DMS53 treated with DMSO at 0.1 percent for 48 hours (cell line): ENCODE data around the gene KRTAP10-8.
"Not testable (repeated sequence)": the region's sequence is repeated elsewhere in the genome, so short reads cannot be mapped to it uniquely, and the experiment has no call there.

ENCODE experiments used
- DNase-seq: peaks from one replicate; lab custom pipeline; 2025; ENCODE audit not compliant: unreplicated experiment; lab: John Stamatoyannopoulos, UW

The KRTAP10-8 gene

DNA sequence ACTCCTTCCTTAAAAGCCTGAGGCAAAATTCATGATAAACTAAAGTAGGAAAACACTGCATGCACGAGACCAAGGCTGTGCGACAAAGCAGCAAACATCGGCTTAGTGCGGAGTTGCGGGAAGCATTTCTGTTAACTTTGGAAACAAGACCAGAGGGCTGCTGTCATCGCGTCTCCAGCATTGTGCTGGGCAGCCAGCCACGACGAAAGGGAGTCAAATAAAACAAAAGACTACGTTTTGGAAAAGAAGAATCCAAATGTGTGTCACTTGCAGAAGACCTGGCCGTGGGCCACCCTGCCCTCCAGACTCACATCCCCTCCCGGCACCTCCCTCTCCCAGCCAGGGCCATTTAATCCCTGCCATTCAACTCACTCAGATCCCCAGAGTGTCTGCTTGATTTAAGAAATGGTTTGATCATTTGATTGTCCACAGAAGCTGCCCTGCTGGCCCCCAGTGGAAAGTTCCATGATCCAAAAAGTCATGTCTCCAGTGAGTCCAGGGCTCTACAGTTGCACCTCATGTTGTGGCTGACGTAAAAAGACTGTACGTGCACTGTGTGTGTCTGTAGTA is 31.9 kb downstream of the KRTAP10-8 start:
- no peak for DNase-seq

DNA sequence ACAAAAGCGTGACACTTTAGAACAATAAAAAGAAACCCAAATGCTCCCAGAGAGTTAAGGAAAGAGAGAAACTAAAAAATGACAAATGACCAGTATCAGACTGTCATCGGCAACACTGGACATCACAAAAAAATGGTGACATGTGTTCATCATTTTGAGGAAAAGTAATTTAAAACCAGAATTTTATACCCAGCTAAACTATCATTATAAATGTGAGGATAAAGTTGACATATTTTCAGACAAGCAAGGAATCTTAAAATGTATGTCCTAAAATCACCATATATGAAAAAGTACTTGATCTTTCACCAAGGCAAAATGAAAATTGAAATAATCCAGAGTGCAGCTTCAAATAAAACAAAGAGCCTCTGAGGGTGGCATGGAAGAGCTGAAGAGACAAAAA is 33.0 kb downstream of the KRTAP10-8 start:
- no peak for DNase-seq

DNA sequence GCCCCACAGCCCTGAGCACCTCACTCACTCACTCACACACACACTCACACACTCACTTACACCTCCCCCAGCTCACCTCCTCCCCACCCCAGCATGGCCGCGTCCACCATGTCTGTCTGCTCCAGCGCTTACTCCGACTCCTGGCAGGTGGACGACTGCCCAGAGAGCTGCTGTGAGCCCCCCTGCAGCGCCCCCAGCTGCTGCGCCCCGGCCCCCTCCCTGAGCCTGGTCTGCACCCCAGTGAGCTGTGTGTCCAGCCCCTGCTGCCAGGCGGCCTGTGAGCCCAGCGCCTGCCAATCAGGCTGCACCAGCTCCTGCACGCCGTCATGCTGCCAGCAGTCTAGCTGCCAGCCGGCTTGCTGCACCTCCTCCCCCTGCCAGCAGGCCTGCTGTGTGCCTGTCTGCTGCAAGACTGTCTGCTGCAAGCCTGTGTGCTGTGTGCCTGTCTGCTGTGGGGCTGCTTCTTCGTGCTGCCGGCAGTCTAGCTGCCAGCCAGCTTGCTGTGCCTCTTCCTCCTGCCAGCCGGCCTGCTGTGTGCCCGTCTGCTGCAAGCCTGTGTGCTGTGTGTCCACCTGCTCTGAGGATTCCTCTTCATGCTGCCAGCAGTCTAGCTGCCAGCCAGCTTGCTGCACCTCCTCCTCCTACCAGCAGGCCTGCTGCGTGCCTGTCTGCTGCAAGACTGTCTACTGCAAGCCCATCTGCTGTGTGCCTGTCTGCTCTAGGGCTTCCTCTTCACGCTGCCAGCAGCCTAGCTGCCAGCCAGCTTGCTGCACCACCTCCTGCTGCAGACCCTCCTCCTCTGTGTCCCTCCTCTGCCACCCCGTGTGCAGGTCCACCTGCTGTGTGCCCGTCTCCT is 34.7 kb downstream of the KRTAP10-8 start, which contains the start of gene KRTAP10-11:
KRTAP10-11 (plus strand) TSS at position 49 of the 856 bp plus-strand sequence; CDS start at position 94, 45 bp downstream.
- DNase-seq, result not testable (repeated sequence)

DNA sequence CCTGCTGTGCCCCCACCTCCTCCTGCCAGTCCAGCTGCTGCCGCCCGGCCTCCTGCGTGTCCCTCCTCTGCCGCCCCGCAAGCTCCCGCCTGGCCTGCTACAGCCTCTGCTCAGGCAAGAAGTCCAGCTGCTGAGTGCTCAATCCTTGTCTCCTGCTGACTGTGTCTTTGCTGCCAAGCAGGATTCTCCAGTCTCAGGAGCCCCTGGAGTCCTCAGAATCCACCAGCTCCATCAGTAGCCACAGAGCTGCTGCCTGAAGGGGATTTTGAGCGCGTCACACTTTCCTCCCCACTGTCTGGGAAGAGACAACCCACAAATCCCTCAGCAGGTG is 35.3 kb downstream of the KRTAP10-8 start:
- no peak for DNase-seq

DNA sequence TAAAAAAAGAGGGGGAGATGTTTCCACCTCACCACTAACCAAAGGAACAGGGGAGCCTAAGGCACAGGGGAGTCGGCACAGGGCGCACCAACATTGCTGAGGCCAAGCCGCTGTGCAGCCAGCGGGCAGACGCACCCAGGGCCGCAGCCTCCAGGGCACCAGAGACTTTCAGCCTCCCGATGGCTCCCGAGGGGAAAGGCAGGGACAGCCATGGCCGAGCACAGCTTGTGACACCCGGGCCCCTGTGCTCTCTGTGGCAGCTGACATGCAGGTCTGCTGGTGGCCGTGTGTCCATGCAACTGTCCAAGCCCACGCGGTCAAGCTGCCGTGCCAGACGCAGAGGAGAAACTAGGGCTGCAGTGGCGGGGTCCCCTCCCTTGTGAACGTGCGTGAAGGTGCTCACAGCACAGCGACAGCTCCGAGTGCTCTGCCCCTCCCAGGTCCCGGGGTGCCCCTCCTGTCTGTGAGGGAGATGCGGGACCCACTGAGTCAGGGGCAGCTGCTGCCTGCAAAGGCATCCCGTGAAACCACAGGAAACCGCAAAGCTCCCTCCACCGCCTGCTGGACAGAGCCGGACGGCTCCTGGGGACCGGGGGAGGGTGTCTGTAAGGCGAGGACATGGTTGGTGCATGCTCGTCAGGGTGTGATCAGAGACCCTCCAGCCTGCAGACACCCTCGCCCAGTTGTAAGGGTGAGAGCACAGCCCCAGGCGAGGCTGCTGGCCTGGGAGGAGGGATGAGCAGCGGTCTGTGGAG is 36.9 kb downstream of the KRTAP10-8 start:
- DNase-seq, result no peak

DNA sequence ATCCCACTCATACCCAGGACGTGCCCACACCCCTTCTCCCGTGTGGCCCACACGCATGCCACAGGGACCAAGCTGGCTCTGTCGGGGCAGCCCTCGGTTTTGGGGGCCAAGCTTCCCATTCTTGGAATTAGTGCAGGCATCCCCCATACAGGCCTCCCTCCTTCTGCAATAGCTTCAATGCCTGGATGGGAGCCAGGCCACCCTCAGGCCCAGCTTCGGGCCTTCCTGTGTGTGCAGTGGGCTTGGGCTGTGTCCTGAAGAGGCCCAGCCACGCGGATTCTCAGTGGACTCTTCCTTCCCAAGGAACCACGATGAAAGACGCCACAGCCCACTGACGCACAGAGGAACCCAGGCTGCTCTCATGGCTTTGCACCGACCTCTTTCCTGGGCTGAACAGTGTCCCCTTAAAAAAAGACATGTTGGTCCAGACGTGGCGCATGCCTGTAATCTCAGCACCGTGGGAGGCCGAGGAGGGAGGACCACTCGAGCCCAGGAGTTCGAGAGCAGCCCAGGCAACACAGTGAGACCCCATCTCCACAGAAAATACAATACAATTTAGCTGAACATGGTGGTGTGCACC is 37.7 kb downstream of the KRTAP10-8 start:
- no peak for DNase-seq

DNA sequence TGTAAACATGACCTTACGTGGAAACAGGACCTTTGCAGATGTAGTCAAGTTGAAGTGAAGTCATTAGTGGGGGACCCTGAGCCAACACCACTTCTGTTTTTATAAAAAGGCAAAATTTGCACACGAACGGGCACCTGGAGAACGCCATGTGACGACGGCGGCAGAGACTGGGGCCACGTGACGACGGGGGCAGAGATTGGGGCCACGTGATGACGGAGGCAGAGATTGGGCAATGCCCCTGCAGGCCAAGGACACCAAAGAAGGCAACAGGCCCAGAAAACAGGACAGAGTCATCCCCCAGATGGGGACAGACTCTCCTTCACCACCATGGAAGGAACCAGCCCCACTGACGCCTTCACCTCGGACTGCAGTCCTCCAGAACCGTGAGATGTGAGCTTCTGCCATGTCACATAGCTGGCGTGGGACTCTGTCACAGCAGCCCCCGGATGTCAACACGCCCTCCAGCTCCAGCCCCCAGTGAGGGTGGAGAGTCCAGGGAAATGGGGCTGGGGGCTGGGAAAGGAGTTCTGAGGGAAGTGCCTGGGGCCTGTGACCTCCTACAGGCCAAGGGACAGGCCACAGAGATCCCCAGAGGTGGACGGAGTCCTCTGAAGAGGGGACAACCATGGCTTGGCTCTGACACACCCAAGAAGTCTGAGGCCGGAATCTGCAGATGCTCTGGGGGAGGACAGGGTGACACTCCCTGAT is 38.5 kb downstream of the KRTAP10-8 start:
- no peak for DNase-seq

DNA sequence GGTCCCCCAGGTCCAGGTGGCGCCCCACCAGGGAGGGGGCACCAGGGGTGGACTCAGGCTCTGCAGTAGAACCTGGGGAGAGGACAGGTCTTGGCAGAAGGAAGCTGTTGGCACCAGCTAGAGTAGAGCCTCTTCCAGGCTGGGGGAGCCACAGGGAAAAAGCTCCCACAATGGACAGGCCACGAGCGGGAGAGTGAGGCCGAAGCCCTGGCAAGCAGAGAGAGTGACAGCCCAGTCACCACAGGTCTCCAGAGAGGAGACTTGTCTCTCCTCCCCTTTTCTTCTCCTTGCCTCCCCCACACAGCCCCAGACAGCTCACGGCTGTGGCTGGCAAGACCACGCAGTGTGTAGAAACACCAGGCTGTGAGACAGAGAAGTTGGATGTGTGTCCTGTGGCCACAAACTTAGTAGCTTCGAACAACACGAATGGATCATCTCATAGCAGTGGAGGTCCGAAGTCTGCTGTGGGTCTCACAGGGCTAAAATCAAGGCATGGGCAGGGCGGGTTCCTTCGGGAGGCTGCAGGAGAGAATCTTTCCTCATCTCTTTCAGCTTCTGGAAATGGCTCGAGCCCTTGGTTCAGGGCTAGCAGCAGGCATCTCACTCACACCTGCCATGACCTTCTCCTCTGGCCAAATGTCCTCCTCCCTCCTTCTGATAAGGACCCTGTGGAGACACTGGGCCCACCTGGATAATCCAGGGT is 39.2 kb downstream of the KRTAP10-8 start:
- no peak for DNase-seq

DNA sequence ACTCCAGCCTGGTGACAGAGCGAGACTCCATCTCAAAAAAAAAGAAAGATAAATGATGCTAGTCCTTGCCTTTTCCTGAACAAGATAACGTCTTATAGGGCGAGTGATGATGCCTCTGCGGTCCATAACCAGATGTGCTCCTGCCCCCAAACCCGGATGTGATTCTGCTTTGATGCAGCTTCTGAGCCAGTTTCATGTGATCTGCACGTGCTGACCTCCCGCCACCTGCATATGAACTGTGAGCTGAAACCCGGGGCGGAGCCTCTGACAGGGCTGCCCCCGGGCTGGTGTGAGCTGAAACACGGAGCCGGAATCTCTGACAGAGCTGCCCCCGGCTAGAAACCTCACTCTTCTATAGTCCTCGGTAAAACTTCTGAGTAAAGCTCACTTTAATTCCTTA is 41.2 kb downstream of the KRTAP10-8 start:
- DNase-seq, result no peak

DNA sequence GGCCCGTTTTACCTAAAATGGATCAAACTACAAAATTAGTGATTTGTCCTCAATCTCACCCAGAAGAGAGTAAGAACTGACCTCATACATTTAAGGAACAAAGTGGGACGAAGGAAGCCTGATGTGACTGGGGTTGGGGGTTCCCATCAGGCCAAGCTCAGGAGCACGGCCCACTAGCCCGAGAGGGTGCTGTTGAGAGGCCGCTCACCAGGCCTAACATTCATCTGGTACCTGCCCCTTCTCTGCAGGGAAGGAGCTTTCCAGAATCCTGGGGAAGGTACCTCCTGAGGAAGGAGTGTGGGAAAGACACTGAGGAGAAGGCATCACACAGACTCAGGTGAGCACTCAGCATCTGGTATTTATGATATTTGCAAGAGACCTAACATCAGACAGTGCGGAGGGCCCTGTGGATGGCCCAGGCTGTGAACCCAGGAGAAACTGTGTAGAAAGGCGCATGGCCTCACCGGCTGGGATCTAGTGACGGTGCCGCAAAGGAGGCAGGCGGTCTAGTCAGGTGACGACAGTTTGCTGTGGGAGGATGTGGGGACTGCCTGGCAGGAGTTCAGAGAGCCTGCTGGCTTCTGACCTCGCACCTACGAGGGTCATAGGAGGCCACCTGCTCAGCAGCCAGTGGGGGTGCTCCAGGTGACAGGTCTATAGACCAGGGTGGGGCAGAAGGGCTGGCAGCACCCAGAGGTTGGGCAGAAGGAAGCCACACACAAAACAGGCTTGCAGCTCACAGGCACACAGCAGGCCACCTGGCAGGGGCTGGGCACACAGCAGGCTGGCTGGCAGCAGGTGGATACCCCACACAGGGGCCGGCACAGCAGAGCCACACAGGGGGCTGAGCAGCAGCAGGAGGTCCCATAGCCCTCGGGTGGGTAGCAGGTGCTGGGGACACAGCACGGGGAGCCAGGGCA is 42.0 kb downstream of the KRTAP10-8 start:
- no peak for DNase-seq

DNA sequence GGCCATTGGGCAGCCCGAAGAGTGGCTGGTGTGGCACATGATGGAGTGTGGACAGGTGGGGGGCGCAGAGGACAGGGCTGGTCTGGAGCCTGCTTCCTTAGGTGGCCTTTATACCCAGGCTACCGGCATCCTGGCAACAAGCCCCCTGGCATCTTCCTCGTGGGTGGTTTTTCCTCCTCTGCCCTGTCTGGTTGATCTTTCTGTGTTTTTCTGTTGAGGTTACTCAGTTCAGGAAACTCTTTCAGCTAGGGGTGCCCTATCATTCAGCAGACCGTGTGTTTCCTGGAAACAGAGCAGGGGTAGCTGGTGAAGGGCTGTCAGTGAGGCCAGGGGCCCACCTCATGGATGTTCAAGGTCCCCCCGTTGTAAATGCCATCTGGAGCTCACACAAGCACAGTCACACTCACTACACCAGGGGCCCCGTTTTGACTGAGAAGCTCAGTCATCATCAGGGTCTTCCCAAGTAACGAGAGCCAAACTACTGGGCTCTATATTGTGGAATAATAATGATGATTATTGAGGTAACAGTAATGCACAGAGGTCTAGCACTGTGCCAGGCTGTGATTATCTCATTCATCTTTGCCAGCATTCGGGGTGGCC is 42.8 kb downstream of the KRTAP10-8 start, which contains the start of gene KRTAP12-4:
KRTAP12-4 (minus strand) TSS at position 84 of the 600 bp plus-strand sequence; CDS start at position 39, 45 bp downstream.
- DNase-seq, result no peak

DNA sequence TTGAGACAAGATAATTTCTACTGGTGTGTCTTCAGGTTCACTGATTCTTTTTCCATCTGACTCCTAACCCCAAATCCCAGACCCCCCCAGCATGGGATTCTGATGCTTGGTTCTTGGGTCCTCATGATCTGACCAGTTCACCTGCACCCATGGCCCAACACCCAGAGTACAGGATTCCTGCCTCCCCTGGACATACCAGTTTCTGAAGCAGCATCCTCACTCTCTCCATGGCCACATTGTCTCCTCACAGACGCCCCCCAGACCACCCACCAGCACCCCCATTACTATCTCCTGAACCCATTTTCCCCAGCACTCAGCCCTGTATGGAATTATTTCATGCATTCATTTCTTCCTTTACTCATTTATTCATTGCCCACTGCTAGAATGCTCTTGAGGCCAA is 45.0 kb downstream of the KRTAP10-8 start:
- DNase-seq, result no peak

DNA sequence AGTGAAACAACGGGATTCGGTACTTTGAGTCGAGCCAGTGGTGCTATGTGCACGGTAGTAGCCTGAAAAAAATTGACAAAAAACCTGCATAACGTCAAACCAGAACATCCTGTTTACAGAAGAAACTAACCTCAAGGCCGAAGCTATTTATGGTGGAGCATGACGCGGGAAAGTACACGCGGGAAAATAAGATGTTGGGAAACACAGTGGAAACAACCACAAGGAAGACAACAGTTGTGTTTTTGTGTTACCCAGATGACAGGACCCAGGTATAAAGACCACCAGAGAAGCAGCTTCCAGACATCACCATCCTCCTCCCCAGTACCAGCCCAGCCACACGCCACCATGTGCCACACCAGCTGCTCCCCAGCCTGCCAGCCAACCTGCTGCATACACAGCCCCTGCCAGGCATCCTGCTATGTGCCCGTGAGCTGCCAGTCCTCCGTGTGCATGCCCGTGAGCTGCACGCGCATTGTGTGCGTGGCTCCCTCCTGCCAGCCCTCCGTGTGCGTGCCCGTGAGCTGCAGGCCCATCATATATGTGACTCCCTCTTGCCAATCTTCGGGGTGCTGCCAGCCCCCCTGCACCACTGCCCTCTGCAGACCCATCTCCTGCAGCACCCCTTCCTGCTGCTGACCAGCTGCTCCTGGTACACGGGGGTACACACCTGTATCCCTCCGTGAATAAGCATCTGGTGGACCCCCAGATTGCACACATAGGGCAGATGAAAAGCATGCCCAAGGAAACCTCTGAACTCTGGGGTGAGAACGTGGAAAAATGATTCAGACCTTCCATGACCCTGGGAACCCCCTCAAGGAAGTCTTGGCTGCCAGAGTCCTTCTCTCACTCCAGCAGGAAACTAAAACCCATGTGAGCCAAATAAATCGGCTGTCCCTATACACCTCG is 46.0 kb downstream of the KRTAP10-8 start, which contains the start of gene KRTAP12-3:
KRTAP12-3 (plus strand) TSS at position 298 of the 906 bp plus-strand sequence; CDS start at position 346, 48 bp downstream.
- no peak for DNase-seq

DNA sequence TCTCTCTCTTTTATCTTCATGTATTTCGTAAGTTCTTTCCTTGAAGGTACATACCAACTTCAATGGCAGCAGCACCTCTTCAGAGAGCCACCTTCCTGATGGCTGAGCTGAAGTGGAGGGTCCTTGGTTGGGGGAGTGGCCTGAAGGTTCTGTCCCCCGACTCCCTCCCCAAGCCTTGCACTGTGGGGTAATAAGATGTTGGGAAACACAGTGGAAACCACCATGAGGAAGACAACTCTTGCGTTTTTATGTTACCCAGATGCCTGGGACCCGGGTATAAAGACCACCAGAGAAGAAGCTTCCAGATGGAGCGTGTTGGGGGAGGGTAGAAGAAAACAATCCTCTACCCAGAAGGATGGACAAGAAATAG is 46.6 kb downstream of the KRTAP10-8 start:
- DNase-seq, result no peak

DNA sequence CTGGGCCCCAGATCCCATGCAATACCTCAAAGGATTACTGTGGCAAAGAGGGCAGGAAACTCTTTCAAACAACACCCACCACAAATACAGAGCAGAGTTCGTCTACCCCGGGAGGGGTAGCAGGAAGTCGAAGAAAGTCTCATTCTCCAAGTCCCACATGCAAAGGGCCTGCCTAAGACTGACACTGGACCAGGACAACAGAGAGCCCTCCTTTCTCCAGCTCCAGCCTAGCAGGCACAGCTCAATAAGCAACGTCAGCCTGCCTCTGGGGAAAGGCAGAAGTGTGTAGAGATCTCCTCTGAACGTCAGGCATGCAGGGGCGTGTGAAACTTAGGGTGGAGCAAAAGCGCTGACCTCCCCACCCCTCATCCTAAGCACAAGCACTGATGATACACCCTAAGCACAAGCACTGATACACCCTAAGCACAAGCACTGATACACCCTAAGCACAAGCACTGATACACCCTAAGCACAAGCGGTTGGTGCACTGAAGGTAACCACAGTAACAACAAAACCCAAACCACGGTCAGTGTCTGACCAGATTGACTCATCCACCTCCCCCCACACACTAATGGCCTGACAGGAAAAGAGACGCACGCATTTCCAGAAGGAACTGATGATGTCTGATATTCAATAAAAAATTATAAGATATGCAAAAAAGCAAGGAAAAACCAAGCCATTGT is 47.2 kb downstream of the KRTAP10-8 start:
- DNase-seq, result no peak

DNA sequence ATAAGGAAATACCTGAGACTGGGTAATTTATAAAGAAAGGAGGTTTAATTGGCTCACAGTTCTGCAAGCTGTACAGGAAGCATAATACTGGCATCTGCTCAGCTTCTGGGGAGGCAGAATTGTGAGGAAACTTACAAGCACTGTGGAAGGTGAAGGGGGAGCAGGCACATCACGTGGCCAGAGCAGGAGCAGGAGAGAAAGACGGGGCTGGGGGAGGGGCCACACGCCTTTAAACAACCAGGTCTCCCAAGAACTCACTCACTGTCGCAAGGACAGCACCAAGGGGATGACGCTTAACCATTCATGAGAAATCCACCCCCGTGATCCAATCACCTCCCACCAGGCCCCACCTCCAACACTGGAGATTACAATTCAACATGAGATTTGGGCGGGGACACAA is 49.7 kb downstream of the KRTAP10-8 start:
- DNase-seq, result not testable (repeated sequence)
